Thymus (tissue), 11 donors: Measurements from ENCODE around the gene GTF2IRD2. TPM values are rescaled to one million over a fixed set of nuclear protein-coding genes. Genes with fewer than 3 reads are reported as not detected.
"Not testable (repeated sequence)": the region's sequence is repeated elsewhere in the genome, so short reads cannot be mapped to it uniquely, and the experiment has no call there.

Experiments
- DNase-seq, 9 donors: peaks; one replicate each; pipeline ENCODE4 v3.0.0-alpha.2; 2013; ENCODE audit warnings: low spot score in 9 of 9, low read depth in 6 of 9, missing footprints in 1 of 9
- H3K27ac ChIP-seq, 2 donors: one replicate each; pipeline ENCODE4 v1.5.1; 2013; ENCODE audit warnings: control low read depth in 1 of 2, low read depth in 1 of 2, low read length in 1 of 2, mild to moderate bottlenecking in 1 of 2, moderate library complexity in 1 of 2
- H3K27me3 ChIP-seq, 2 donors: one replicate each; pipeline ENCODE4 v1.5.1; 2013; ENCODE audit warnings: low read length in 1 of 2; ENCODE audit not compliant: control insufficient read depth in 2 of 2, insufficient read depth in 1 of 2
- H3K36me3 ChIP-seq, 2 donors: one replicate each; pipeline ENCODE4 v1.5.1; 2013; ENCODE audit warnings: low read length in 1 of 2, mild to moderate bottlenecking in 1 of 2, moderate library complexity in 1 of 2; ENCODE audit not compliant: control insufficient read depth in 2 of 2, insufficient read depth in 2 of 2
- H3K4me1 ChIP-seq, 2 donors: one replicate each; pipeline ENCODE4 v1.5.1; 2013; ENCODE audit warnings: low read length in 2 of 2; ENCODE audit not compliant: control insufficient read depth in 2 of 2, insufficient read depth in 2 of 2
- H3K4me3 ChIP-seq, 2 donors: one replicate each; pipeline ENCODE4 v1.5.1; 2013; ENCODE audit warnings: low read length in 2 of 2, control low read depth in 1 of 2, mild to moderate bottlenecking in 1 of 2
- H3K9me3 ChIP-seq, 2 donors: one replicate each; pipeline ENCODE4 v1.5.1; 2013; ENCODE audit warnings: low read length in 1 of 2, mild to moderate bottlenecking in 1 of 2; ENCODE audit not compliant: control insufficient read depth in 2 of 2, insufficient read depth in 1 of 2
- WGBS: extraction: QIAGEN DNeasy Blood & Tissue Kit; methylation state at CpG from one replicate; pipeline ENCODE4 v1.1.7; 2013; 5-methylcytosine and 5-hydroxymethylcytosine counted together
- polyA plus RNA-seq: library from polyadenylated mRNA; stranded (reverse); fragments of 200-250 nt; gene quantifications from one replicate; pipeline ENCODE4 v1.2.3, GENCODE V29; 2013
- total RNA-seq: library from RNA; stranded (reverse); fragments of 120-200 nt; gene quantifications from one replicate; pipeline ENCODE4 v1.2.4, GENCODE V29; 2013
- donor health status: healthy.

The GTF2IRD2 gene
- total and polyA plus RNA-seq, 2 donors: 10.9 to 17.5 TPM

DNA sequence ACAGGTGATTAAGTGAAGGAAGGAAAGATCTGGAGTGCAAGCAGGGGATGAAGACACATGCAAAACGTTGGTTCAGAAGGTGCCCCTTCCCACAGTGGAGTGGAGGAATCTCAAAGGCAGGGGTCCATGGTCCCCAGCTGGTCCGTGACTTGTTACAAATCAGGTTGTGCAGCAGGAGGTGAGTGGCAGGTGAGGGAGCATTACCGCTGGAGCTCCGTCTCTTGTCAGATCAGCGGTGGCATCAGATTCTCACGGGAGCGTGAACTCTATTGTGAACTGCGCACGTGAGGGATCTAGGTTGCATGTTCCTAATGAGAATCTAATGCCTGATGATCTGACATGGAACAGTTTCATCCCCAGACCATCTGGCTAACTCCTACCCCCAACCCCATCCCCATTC, 21.1 kb upstream of the GTF2IRD2 start:
- not testable (repeated sequence) for H3K36me3 ChIP-seq, H3K4me1 ChIP-seq, H3K4me3 ChIP-seq, H3K27me3 ChIP-seq, H3K9me3 ChIP-seq, DNase-seq, H3K27ac ChIP-seq
- WGBS: 95% methylated on average over 9 of the region's 9 CpGs

DNA sequence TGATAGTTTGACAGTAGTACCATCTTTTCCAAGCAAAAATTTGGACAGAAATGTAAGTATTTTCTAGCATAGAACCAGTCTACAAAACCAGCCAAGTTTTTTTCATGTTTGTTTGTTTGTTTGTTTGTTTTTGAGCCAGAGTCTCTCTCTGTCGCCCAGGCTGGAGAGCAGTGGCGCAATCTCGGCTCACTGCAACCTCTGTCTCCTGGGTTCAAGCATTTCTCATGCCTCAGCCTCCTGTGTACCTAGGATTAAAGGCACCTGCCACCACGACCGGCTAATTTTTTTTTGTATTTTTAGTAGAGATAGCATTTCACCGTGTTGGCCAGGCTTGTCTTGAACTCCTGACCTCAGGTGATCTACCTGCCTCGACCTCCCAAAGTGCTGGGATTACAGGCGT, 14.4 kb upstream of the GTF2IRD2 start:
- H3K4me3 ChIP-seq, H3K27ac ChIP-seq, H3K9me3 ChIP-seq, H3K36me3 ChIP-seq, DNase-seq, H3K27me3 ChIP-seq, H3K4me1 ChIP-seq: not testable (repeated sequence)
- 82% methylated on average over 8 of the region's 8 CpGs for WGBS

DNA sequence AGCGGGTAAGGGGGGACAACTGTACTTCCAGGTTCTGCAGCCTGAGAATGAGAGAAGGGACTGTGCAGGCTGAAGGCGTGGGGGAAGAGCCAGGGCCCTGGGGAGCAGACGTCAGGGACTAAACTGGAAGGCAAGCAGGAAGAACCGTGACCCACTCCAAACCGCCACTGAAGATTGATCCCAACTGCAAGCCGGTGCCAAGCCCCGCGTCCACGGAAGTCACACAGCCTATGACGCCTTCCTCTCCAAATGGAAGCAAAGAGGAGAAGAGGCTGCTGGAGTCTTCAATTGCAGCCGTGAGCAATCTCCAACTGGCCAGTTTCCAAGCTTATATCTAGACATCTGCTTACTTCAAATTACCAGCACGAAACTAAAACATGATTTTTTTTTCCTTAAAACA, 1.6 kb downstream of the GTF2IRD2 start:
- H3K4me3 ChIP-seq, DNase-seq, H3K27ac ChIP-seq, H3K27me3 ChIP-seq, H3K36me3 ChIP-seq, H3K9me3 ChIP-seq, H3K4me1 ChIP-seq: not testable (repeated sequence)
- no CpG with 5 or more reads among the region's 12 CpGs for WGBS

DNA sequence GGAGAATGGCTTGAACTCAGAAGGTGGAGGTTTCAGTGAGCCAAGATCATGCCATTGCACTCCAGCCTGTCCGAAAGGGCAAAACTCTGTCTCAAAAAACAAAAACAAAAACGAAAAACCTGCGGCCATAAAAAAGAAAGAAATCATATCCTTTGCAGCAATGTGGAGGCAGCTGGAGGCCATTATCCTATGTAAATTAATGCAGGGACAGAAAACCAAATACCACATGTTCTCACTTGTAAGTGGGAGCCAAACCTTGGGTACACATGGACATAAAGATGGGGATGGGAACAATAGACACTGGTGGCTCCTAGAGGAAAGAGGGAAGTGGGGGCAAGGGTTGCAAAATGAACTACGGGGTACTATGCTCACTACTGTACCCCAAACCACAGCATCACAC, 21.0 kb downstream of the GTF2IRD2 start:
- H3K4me1 ChIP-seq, H3K4me3 ChIP-seq, H3K9me3 ChIP-seq, DNase-seq, H3K27me3 ChIP-seq, H3K27ac ChIP-seq, H3K36me3 ChIP-seq: not testable (repeated sequence)
- 100% methylated on average over 1 of the region's 4 CpGs for WGBS

DNA sequence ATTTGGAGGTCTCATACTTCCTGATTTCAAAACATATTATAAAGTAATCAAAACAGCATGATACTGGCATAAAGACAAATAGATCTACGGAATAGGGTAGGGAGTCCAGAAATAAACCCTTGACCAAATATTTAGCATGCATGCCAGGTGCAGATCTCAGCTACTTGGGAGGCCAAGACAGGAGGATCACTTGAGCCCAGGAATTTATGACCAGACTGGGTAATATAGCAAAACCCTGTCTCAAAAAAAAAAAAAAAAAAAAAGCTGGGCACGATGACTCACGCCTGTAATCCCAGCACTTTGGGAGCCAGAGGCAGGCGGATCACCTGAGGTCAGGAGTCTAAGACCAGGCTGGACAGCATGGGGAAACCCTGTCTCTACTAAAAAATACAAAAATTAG, 21.4 kb downstream of the GTF2IRD2 start:
- H3K9me3 ChIP-seq, H3K4me1 ChIP-seq, H3K4me3 ChIP-seq, DNase-seq, H3K27ac ChIP-seq, H3K36me3 ChIP-seq, H3K27me3 ChIP-seq: not testable (repeated sequence)
- 97% methylated on average over 1 of the region's 4 CpGs for WGBS

DNA sequence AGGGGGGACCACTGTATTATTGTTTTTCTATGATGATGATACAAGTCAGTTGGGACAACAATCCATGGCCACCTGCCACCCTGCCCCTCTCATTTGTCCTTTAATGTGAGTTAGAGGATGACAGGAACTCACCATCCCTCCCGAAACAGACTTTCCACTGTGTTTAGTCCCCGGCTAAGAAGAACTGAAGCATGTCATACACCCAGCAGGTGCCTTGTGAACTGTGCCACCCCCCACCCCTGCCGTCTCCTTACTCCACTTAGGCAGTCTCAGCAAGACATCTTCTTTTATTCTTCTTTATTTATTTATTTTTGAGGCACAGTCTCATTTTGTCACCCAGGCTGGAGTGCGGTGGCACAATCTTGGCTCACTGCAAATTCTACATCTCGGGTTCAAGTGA, 30.1 kb downstream of the GTF2IRD2 start:
- not testable (repeated sequence) for H3K4me1 ChIP-seq
- WGBS: no CpG with 5 or more reads among the region's 5 CpGs

DNA sequence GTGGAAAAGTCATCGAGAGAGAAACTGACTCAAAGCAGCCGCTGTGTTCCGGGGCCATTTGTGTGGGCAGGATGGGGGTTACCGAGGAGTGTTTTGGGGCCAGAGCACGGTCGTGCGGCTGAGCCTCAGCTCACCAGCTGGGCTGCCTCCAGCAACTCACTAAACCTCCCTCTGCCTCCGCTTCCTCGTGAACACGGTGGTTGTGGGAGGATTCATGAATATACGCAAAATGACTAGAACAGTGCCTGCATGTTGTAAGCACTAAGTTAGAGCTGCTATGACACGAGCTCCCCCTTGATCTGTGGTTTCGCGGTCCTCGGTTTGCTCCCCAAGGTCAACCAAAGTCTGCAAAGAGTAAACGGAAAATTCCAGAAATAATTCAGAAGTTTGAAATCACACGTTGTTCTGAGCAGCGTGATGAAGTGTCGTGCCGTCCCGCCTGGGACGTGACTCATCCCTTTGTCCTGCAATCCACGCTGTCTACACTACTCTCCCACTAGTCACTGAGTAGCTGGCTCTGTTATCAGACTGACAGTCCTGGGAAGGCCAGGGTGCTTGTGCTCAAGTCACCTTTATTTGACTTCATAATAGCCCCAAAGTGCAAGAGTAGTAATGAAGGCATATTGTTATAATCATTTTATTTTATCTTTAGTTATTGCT, 31.1 kb downstream of the GTF2IRD2 start:
- H3K4me3 ChIP-seq, H3K27ac ChIP-seq, DNase-seq, H3K4me1 ChIP-seq, H3K36me3 ChIP-seq, H3K9me3 ChIP-seq, H3K27me3 ChIP-seq: not testable (repeated sequence)
- no CpG with 5 or more reads among the region's 23 CpGs for WGBS

More for the DNA sequence above, 30.1 kb downstream of the GTF2IRD2 start:
- H3K27me3 ChIP-seq, H3K27ac ChIP-seq, H3K36me3 ChIP-seq, H3K4me3 ChIP-seq, H3K9me3 ChIP-seq, DNase-seq: not testable (repeated sequence)

DNA sequence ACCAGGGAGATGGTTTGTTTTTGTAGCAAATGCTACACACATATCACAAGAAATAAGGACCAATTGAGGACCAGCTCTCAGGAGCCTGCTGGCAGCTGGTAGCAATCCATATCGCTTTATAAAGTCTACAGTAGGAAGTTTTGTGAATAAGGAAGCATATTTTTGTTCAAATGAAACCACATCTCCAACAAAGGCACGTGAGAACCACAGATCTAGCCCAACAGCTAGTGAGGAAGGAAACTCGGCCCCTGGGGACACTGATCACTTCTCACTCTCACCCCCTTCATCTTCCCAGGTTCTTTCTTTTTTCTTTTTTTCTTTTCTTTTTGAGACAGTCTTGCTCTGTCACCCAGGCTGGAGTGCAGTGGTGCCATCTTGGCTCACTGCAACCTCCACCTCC, 35.5 kb downstream of the GTF2IRD2 start:
- WGBS: no CpG with 5 or more reads among the region's 3 CpGs
- H3K36me3 ChIP-seq, H3K27ac ChIP-seq, H3K9me3 ChIP-seq, DNase-seq, H3K4me3 ChIP-seq, H3K27me3 ChIP-seq, H3K4me1 ChIP-seq: not testable (repeated sequence)

DNA sequence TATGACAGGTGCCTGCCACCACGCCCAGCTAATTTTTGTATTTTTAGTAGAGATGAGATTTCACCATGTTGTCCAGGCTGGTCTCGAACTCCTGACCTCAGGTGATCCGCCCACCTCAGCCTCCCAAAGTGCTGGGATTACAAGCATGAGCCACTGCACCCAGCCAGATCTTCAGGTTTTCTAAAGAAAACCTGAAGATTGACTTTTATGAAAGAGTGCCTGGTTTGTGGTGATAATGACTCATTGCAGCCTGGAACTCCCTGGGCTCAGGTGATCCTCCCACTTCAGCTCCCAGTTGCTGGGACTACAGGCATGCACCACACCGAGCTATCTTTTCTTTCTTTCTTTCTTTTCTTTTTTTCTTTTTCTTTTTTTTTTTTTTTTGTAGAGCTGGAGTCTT, 52.8 kb downstream of the GTF2IRD2 start:
- WGBS: 92% methylated on average over 1 of the region's 4 CpGs

More for the DNA sequence above, 52.8 kb downstream of the GTF2IRD2 start:
- not testable (repeated sequence) for H3K4me3 ChIP-seq, H3K36me3 ChIP-seq, DNase-seq, H3K27ac ChIP-seq, H3K9me3 ChIP-seq, H3K27me3 ChIP-seq, H3K4me1 ChIP-seq
